HG03354 (cell line): ENCODE measurements around the gene ANKDD1A.

Experiments
- ATAC-seq: cut with Tn5 transposase; IDR thresholded peaks from one replicate; pipeline ENCODE4 v1.9.1; 2021; ENCODE audit warnings: mild to moderate bottlenecking; ENCODE audit not compliant: unreplicated experiment, poor library complexity, severe bottlenecking

Gene ANKDD1A

DNA sequence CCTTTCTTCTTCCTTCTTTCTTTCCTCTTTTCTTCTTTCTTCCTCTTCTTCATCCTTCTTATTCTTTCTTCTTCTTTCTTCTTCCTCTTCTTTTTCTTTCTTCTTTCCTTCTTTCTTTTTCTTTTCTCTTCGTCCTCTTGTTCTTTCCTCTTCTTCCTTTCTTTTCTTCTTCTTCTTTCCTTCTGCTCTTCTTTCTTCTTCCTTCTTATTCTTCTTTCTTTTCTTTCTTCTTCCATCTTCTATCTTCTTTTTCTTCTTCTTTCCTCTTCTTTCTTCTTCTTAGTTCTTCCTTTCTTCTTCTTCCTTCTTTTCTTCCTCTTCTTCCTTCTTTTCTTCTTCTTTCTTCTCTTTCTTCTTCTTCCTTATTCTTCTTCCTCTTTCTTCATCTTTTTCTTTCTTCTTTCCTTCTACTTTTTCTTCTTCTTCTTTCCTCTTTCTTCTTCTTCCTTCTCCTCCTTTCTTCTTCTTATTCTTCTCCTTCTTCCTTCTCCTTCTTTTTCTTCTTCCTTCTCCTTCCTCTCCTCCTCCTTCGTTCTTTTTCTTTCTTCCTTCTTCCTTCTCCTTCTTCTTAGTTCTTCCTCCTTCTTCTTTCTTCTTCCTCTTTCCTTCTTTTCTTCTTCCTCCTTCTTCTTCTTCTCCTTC, 40.2 kb downstream of the ANKDD1A start:
- no peak for ATAC-seq

DNA sequence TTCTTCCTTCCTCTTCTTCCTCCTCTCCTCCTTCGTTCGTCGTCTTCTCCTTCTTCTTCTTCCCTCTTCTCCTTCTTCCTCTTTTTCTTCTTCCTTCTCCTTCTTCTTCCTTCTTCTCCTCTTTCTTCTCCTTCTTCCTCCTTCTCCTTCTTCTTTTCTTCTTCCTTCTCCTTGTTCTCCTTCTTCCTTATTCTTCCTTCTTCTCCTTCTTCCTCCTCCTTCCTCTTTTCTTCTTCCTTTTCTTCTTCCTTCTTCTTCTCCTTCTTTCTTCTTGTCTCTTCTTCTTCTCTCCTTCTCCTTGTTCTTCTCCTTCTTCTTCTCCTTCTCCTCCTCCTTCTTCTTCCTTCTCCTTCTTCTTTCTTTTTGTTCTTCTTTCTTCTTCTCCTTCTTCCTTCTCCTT, 42.7 kb downstream of the ANKDD1A start:
- ATAC-seq = no peak

DNA sequence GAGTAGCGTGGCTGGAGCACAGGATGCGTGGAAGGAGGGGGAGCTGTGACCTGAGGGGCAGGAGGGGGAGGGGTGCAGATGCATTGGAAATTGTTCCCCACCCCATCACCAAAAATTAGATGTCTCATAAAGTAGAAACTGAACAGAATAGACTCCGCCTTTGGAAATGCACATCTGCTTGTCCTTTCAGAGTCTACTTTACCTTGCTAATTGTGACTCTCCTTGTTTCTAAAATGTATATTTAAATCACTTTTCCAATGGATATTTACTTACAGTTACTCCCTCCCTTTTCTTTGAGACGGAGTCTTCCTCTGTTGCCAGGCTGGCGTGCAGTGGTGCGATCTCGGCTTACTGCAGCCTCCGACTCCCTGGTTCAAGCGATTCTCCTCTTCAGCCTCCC, 47.4 kb downstream of the ANKDD1A start:
- no peak for ATAC-seq

DNA sequence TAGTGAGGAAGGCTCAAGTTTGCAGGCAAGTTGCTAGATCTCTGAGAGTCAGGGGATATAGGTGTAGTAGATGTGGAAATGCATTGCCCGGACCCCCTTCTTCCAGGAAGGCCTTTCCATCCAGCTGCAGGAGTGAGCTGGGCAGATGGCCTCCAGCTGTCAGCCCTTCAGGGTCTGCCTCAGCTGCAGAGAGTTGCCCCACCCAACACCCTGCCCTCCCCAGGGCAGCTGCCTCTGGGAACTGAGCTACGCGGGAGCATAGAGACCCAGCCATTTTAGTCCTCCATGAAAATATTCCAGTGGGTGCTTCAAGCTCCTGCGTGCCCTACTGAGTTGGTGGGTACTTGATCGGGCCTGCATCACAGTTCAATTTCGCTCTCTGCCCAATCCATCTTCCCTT, 48.5 kb downstream of the ANKDD1A start:
- no peak for ATAC-seq

DNA sequence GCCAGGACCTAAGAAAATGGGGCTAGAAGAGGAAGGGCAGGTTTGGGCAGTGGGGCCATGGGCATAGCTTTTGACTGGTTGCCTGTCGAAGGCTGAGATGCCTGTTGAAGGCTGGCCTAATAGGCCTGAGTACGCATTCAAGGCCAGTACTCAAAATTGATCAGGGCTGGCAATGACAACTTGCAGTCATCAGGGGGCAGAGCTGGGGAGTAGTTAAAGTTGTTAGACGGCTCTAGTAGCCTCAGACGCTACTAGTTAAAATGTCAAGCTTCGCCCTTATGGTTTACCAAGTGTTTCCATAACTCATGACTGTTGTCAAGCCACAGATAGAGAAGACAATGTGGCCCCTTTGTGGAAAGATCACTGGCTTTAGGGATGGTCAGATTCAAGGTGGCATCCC, 49.3 kb downstream of the ANKDD1A start:
- no peak for ATAC-seq

DNA sequence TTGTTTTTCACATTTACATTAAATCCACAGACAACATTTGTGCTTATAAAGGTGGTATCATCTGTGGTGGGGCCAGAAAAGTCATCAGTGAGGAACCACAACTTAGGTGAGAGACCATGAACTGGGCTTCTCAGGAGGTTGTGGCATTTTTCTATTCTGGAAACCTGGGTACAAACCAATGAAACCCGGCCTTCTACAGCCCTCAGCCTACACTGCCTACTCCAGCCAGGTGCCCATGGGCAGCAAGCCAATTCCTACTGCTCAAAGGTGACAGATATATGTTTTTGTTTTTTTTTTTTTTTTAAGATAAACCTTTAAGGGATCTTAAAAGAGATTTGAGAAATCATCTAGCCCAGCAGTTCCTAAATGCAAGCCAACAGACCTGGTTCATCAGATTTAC, 57.7 kb downstream of the ANKDD1A start:
- ATAC-seq = no peak

DNA sequence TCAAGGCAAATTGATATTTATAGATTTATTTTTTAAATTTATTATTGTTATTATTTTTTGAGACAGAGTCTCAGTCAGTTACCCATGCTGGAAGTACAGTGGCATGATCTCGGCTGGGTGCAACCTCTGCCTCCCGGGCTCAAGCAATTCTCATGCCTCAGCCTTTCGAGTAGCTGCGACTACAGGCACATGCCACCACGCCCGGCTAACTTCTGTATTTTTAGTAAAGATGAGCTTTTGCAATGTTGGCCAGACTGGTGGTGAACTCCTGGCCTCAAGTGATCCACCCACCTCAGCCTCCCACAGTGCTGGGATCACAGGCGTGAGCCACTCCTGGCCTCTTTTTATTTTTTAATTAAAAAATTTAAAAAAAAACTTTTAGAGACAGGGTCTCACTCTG, 59.0 kb downstream of the ANKDD1A start:
- ATAC-seq = no peak

DNA sequence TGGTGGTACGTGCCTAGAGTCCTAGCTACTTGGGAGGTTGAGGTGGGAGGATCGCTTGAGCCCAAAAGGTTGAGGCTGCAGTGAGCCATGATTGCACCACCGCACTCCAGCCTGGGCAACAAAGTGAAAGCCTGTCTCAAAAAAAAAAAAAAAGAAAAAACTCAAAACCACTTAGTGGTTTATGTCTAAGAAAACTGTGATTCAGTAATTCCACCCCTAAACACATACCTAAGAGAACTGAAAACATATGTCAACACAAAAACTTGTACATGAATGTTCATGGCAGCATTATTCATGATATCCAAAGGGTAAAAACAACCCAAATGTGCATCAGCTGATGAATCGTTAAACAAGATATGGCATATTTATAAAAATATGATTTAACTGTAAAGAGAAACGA, 63.7 kb downstream of the ANKDD1A start:
- ATAC-seq = no peak

DNA sequence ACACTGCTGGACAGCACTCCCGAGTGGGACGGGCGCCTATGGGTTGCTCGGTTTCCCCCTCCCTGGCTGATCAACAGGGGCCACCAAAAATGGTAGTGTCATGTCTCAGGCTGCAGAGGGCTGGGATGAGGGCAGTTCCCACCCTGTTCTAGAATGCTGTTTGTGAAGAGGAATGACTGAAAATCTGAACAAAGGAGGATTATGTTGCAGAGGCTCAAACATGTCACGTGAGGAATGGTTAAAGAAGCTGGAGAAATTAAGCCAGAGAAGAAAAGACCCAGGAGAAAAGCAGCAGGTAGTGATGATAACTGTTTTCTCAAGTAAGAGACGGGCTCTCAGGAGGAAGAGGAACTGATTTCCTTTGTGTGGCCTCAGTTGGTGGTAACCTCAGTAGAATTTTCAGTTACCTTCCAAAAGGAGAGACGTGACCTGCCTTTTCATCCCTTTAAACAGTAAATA, 67.6 kb downstream of the ANKDD1A start:
- no peak for ATAC-seq

DNA sequence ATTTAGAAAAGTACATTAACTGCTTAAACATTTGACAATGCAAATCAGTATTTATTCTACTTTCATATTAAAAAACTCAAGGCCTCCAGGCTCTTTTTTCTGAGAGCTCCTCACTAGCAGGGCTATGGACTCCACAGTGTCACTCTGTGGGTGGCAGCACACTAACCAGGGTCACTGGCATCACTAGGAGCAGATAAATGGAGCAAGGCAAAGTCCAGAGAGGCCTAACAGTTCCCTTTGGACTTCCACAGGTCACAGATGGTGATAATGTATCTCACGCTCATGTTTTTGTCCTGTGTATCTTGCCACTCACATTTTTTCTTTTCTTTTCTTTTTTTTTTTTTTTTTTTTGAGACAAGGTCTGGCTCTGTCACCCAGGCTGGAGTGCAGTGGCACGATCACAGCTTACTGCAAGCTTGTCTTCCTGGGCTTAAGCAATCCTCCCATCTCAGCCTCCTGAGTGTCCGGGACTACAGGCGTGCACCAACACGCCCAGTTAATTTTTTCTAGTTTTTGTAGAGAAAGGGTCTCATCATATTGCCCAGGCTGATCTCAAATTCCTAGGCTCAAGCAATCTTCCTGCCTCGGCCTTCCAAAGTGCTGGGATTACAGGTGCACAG, 70.2 kb downstream of the ANKDD1A start:
- ATAC-seq = no peak

DNA sequence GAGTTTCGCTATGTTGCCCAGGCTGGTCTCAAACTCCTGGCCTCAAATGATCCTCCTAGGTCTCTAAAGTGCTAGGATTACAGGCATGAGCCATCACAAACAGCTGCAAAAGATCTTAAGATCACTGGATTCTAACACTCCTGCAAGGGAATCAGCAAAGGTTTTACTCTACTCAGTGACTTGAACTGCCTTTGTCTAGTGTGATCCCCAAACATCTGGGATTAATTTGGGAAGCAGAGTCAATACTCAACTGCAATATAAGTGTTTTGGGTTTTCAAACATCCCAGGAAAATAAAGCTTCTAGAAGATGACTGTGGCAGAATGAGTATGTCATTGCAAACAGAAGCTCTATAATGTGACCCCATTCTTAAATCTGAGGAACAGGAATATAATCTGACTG, 70.8 kb downstream of the ANKDD1A start:
- ATAC-seq = no peak

DNA sequence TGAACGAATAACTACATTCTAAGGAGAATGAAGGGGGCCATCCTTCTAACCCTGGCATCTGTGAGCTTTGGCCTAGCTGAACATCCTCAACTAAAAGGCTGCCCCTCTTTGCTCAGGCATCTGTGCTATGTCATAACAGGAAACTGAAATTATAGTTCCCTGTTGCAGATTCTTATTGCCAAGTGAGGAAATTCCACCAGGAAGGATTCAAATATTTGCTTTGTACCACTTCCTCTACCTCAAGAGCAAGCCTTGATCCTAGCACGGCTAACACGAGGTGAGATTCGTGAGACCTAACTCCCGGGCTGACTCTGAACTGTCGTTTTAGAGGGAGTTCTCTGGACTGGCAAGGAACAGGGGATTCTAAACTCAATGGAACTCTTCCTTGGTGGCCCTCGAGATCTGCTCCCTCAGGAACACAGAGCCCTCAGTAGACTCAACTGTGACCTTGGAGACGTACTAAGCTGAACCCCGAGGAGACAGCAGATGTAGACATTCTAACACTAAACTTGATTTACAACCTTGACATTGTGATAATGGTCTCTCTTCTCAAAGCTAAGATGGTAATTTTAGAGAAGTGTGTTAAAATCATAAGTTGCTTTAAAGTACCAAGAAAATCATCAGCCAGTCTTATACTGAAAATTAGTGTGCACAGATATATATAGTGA, 73.8 kb downstream of the ANKDD1A start:
- no peak for ATAC-seq

DNA sequence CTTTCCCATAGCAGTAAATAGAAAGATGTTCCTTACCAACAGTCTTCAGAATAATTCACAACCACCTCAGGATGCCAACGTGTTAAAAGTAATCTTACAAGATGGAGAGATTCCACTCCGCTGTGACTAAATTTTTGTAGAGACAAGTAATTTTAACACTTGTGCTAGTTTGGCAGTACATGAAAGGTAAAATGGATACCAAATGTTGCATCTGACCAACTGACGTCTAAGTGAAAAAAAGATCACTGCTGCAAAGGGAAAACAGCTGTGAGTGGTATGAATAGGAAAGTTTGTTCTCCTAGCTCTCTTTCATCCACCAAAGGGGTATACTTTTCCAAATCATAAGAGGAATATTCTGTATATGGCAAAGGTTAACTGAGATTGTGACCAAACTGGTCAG, 75.4 kb downstream of the ANKDD1A start:
- no peak for ATAC-seq

DNA sequence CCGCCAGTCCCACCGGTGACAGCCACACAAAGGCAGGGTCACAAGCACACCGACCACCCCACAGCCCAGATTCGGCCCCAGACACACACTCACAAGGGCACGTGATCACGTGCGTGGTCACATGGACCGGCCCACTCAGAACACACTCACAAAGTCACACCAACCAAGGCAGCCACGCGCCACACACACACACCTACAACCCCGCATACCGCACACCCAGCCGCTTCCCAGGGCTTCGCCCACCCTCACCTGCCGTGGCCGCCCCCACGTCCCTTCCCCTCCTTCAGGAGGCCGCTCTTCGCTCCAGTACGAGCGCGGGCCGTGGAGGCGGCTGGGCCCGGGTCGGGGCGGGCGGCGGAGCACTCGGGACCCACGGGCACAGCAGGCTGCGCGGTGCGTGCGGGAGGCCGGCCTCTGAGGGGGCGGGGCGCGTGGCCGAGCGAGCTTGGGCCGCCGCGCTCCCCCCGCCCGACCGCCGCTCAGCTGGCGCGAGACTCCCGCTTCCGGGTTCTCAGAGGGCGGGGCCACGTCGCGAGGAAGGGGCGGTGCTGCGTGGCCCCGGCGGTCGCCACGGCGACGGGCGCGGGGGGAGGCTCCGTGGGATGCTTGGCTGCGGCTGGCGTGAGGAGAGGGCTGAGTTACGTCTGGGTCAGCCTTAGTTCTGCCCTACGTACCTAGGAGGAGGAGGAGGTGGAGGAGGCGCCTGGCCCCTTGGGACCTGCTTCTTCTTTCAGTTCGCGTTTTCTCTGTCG, 77.9 kb downstream of the ANKDD1A start, which contains the start of gene SPG21:
Gene SPG21 (minus strand): TSS at position 499 of the 752 bp plus-strand sequence. CDS start 6,345 bp downstream, outside the sequence.
- ATAC-seq = peak; percentile 94

DNA sequence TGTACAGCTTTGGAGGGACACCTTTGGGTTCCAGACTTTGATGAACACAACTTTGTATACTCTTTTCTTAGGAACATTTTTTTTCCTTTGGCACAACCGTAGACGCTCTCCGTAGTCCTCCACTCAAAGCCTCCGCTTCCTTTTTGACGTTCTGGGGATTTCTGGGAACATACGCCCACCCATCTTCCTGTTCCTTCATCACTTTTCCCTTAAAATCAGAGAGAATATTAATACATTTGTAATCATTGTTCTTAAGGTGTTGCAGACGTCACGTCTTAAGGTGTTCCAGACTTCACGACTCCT, 78.4 kb downstream of the ANKDD1A start:
- no peak for ATAC-seq

DNA sequence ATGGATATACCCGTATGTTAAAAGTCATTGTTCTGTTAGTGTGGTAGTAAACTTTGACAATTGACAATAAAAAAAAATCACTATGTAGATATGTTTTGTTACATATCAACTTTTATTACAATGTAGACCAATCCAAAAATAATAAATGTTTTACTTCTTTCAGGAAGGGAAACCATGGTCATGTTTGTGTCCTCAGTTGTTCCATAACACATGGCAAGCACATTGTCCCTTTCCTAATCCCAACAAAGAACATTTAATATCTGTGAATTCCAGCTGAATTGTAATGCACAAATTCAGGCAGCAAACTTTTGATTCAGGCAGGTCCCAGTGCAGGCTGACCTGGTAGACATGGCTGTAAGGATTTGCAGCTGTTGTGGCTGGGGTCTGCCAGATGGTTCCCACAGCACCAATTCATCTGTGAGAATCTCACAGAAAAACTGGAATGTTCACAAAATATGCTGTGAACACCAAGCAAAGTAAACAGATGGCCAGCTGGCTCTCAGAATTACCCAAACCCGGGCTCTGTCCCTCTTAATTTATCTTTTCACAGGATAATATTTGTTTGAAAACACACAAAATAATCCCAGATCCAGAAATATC, 79.9 kb downstream of the ANKDD1A start:
- ATAC-seq = no peak

DNA sequence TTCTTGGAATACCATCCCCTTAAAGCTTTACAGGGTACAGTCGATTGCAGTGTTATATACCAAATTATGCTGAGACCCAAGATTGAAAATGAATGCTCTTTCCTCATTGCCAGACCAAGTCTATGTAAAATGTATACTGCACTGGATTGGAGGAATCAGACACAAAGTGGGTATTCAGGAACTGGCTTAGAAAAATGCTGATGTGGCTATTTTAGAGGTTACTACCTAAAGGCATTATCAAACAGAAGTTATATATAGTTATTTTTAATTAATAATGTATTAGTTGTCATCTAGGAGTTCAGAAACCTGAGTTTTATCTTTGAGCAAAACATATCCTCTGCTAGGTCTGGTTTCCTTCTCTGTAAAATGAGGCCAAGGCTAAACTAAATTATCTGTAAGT, 81.6 kb downstream of the ANKDD1A start:
- no peak for ATAC-seq

DNA sequence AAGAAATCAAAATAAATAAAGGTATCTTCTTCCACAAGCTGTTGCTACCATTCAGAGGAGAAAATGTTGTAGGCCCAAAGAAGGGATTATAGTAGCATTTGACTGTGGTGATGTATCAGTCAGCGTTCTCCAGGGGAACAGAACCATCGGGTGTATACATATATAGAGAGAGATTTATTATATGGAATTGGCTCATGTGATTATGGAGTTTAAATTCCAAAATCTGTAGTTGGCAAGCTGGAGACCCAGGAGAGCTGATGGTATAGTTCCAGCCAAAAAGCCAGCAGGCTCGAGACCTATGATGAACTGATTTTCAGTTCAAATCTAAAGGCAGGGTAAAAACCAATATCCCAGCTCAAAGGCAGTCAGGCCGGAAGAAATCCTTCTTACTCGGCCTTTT, 85.4 kb downstream of the ANKDD1A start:
- no peak for ATAC-seq

DNA sequence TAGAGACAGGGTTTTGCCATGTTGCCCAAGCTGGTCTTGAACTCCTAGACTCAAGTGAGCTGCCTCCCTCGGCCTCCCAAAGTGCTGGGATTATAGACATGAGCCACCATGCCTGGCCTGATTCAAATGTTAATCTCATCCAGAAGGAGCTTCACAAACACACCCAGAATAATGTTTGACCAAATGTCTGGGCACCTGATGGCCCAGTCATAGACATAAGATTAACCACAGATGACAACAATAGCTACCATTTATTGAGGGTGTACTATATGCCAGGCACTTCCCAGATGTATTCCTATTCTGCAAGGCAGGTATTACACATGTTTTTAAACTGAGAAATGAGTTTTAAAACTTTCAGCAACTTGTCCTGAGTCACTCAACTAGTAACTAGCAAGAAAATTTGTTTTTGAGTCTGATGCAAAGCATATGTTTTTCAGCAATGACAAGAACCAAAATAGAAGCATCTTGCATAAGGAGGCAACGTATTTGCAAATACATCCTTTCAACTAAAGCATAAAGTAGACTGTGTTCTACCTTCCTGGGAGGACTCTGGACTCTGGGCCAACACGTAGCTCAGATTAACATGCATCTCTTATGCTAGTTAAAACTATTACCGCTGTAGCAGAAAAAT, 86.2 kb downstream of the ANKDD1A start:
- ATAC-seq = no peak

DNA sequence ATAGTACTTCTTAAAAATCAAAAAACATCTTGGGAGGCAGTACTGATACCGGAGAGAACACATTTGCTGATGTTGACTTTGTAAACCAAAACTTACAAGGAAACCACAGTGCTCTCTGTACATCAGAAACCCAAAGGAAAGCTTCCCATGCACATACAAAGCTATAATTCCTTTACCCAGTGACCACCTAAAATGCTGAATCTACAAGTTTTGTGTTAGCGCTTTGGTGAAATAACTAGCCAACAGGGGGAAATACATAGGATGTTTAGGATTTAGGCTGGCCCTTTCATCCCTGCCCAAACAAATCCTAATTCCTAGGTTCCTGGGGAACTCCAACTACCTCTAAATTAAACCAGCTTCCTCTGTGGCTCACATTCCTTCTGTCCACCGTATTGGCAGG, 93.3 kb downstream of the ANKDD1A start:
- no peak for ATAC-seq
